GM12878 (cell line): ENCODE data around the gene TMEM41B. TPM values are rescaled to one million over a fixed set of nuclear protein-coding genes. Genes with fewer than 3 reads are reported as not detected.

Source experiments
- ATAC-seq: fragments of 200-7000 bp; cut with Tn5 transposase; 3 replicates; pipeline ENCODE4 v1.9.1; 2020; ENCODE audit warnings: mild to moderate bottlenecking, moderate library complexity
- BruUV-seq: library from RNA; stranded (reverse); fragments of 400-500 nt; replicated peaks from 2 replicates; lab custom pipeline; 2021; lab: Mats Ljungman, UMichigan
- CTCF ChIA-PET: fragments of 300-600 bp; sonication (Branson Sonifier 250); formaldehyde crosslinking; extraction: SDS; loops from one replicate; lab custom pipeline; 2021; ENCODE audit warnings: inconsistent platforms; lab: Yijun Ruan, JAX
- POLR2A ChIA-PET: fragments of 350-600 bp; formaldehyde crosslinking; extraction: SDS; loops from one replicate; lab custom pipeline; 2021; ENCODE audit warnings: inconsistent platforms; lab: Charles Lee
- RAD21 ChIA-PET: fragments of 300-600 bp; sonication (Branson Sonifier 250); formaldehyde crosslinking; loops from one replicate; lab custom pipeline; 2023; ENCODE audit warnings: antibody characterized with exemption; ENCODE audit not compliant: unreplicated experiment; lab: Charles Lee
- SMC1A ChIA-PET: fragments of 300-600 bp; sonication (Branson Sonifier 250); formaldehyde crosslinking; loops from one replicate; lab custom pipeline; 2023; ENCODE audit not compliant: unreplicated experiment, uncharacterized antibody; lab: Charles Lee
- DNase-seq: peaks from one replicate; pipeline ENCODE4 v3.0.0-alpha.2; 2011; ENCODE audit warnings: low read depth, low spot score
- FAIRE-seq: peaks from 3 replicates; lab custom pipeline; 2011; peaks lifted over from hg19 to GRCh38; lab: Jason Lieb, UNC
- H2AFZ ChIP-seq: 2 replicates; pipeline ENCODE4 v1.6.0; 2011; ENCODE audit warnings: low read depth, low read length, control low read depth; ENCODE audit not compliant: control insufficient read depth
- H3K27ac ChIP-seq: 2 replicates; pipeline ENCODE4 v1.5.1; 2011; ENCODE audit warnings: control low read depth; ENCODE audit not compliant: control insufficient read depth, insufficient read depth
- H3K27me3 ChIP-seq, 2 experiments: replicated peaks in 1 of 2; 2 replicates each; pipeline versions ENCODE4 v1.6.0 to v1.6.1; 2011; ENCODE audit warnings: low read length in 1 of 2; ENCODE audit not compliant: control insufficient read depth in 2 of 2, insufficient read depth in 2 of 2
- H3K36me3 ChIP-seq, 2 experiments: 2 replicates each; pipeline ENCODE4 v1.5.1; 2011; ENCODE audit warnings: low read length in 1 of 2; ENCODE audit not compliant: control insufficient read depth in 2 of 2, insufficient read depth in 2 of 2
- H3K4me1 ChIP-seq: 2 replicates; pipeline ENCODE4 v1.6.1; 2011; ENCODE audit warnings: mild to moderate bottlenecking, low read length, moderate library complexity, mixed read lengths; ENCODE audit not compliant: control insufficient read depth, insufficient read depth
- H3K4me2 ChIP-seq: 2 replicates; pipeline ENCODE4 v1.6.0; 2011; ENCODE audit warnings: control low read depth; ENCODE audit not compliant: control insufficient read depth, insufficient read depth
- H3K4me3 ChIP-seq: fragments of 200-600 bp; sonication (generic); 2 replicates; pipeline ENCODE4 v1.5.1; 2016
- H3K79me2 ChIP-seq: 2 replicates; pipeline ENCODE4 v1.6.0; 2011; ENCODE audit warnings: low read length; ENCODE audit not compliant: control insufficient read depth, insufficient read depth
- H3K9ac ChIP-seq: 2 replicates; pipeline ENCODE4 v1.8.0; 2011; ENCODE audit warnings: low read length, control low read depth, mixed read lengths; ENCODE audit not compliant: control insufficient read depth, insufficient read depth
- H3K9me3 ChIP-seq: replicated peaks from 3 replicates; pipeline ENCODE4 v1.5.1; 2011; ENCODE audit warnings: mild to moderate bottlenecking, low read length; ENCODE audit not compliant: control insufficient read depth, insufficient read depth
- H4K20me1 ChIP-seq: 2 replicates; pipeline ENCODE4 v1.6.0; 2011; ENCODE audit not compliant: control insufficient read depth, insufficient read depth
- BACH1 ChIP-seq: fragments of 450-650 bp; IDR thresholded peaks from 2 replicates; pipeline ENCODE4 v1.6.1; 2017; ENCODE audit warnings: mild to moderate bottlenecking, borderline replicate concordance
- EZH2 ChIP-seq: IDR thresholded peaks from 2 replicates; pipeline ENCODE4 v1.6.1; 2012; ENCODE audit warnings: low read depth, mild to moderate bottlenecking, control low read depth, inconsistent platforms, low read length, borderline replicate concordance; ENCODE audit not compliant: control insufficient read depth
- IRF3 ChIP-seq: fragments of 450-650 bp; IDR thresholded peaks from 2 replicates; pipeline ENCODE4 v1.6.1; 2014; ENCODE audit warnings: mild to moderate bottlenecking
- KAT2A ChIP-seq: conservative IDR thresholded peaks from 2 replicates; pipeline ENCODE4 v1.6.1; 2011; ENCODE audit warnings: low read depth, low read length; ENCODE audit not compliant: control insufficient read depth
- PML ChIP-seq: IDR thresholded peaks from 2 replicates; pipeline ENCODE4 v1.6.1; 2012; ENCODE audit warnings: low read length, inconsistent platforms
- POLR2A ChIP-seq: IDR thresholded peaks from 2 replicates; pipeline ENCODE4 v1.6.1; 2011; ENCODE audit warnings: low read depth, mild to moderate bottlenecking, low read length
- RUNX3 ChIP-seq: IDR thresholded peaks from 2 replicates; pipeline ENCODE4 v1.6.1; 2012; ENCODE audit warnings: low read length, inconsistent platforms
- SIX5 ChIP-seq: IDR thresholded peaks from 2 replicates; pipeline ENCODE4 v1.6.1; 2011; ENCODE audit warnings: mild to moderate bottlenecking, low read depth, low read length, moderate library complexity; ENCODE audit not compliant: severe bottlenecking
- SKIL ChIP-seq: fragments of 450-650 bp; IDR thresholded peaks from 2 replicates; pipeline ENCODE4 v1.6.1; 2017; ENCODE audit warnings: mild to moderate bottlenecking, low read depth, inconsistent platforms; ENCODE audit not compliant: poor library complexity, severe bottlenecking
- SP1 ChIP-seq: IDR thresholded peaks from one replicate; pipeline ENCODE4 v1.6.1; 2011; ENCODE audit warnings: low read depth, low read length
- TAF1 ChIP-seq: IDR thresholded peaks from 2 replicates; pipeline ENCODE4 v1.6.1; 2011; ENCODE audit warnings: mild to moderate bottlenecking, low read depth, low read length, borderline replicate concordance
- TARDBP ChIP-seq: IDR thresholded peaks from 2 replicates; pipeline ENCODE4 v1.6.1; 2016; ENCODE audit warnings: borderline replicate concordance
- TCF7 ChIP-seq: IDR thresholded peaks from 2 replicates; pipeline ENCODE4 v1.6.1; 2014; ENCODE audit warnings: antibody characterized with exemption, borderline replicate concordance
- ZBED1 ChIP-seq: IDR thresholded peaks from 2 replicates; pipeline ENCODE4 v1.6.1; 2016; ENCODE audit warnings: borderline replicate concordance
- ZNF24 ChIP-seq: fragments of 450-650 bp; IDR thresholded peaks from 2 replicates; pipeline ENCODE4 v1.6.1; 2017; ENCODE audit warnings: antibody characterized with exemption, mild to moderate bottlenecking
- WGBS: methylation state at CpG from one replicate; pipeline ENCODE4 v1.1.6; 2016; ENCODE audit warnings: low lambda C conversion rate; ENCODE audit not compliant: insufficient replicate concordance, insufficient coverage; ENCODE audit errors: missing lambda C conversion rate; 5-methylcytosine and 5-hydroxymethylcytosine counted together
- in situ Hi-C: fragments of 300-500 bp; cut with MboI; formaldehyde crosslinking; loops from 9 replicates; pipeline ENCODE4 v1.14.3; 2018; ENCODE audit warnings: mixed read lengths
- intact Hi-C: fragments of 100-400 bp; cut with micrococcal nuclease; formaldehyde crosslinking; loops from one replicate; pipeline ENCODE4 v1.14.2; 2022; ENCODE audit not compliant: unreplicated experiment
- polyA plus RNA-seq, 11 experiments: library from polyadenylated mRNA; depleted of rRNA in 4 of 11; unstranded in 6 of 11; stranded (reverse) in 5 of 11; fragments of >200 nt; fragmentation: Nextera tagmentation in 4 of 11; fragmentation: Illumina TruSeq in 1 of 11; extraction: Ambion mirVana in 4 of 11; extraction: Trizol in 1 of 11; gene quantifications; 1 replicate in 1 of 11; 2 replicates in 10 of 11; pipeline versions ENCODE4 v1.2.1 to v1.2.3, GENCODE V29; 2011 to 2016; ENCODE audit warnings: inconsistent platforms in 2 of 11, missing spikeins in 2 of 11, low read depth in 1 of 11
- total RNA-seq, 4 experiments: library from RNA; depleted of rRNA in 3 of 4; stranded (reverse); fragments of >200 nt in 3 of 4; fragmentation: Illumina TruSeq in 1 of 4; extraction: Trizol in 1 of 4; gene quantifications; 2 replicates each; pipeline versions ENCODE4 v1.2.1 to v1.2.3, GENCODE V29; 2013 to 2021
- TF ChIP-seq, protein P1 (sequence below): fragments of 450-650 bp; IDR thresholded peaks from 2 replicates; pipeline ENCODE4 v1.6.1; 2017; ENCODE audit warnings: mild to moderate bottlenecking
- TF ChIP-seq, protein P2 (sequence below): fragments of 450-650 bp; IDR thresholded peaks from 2 replicates; pipeline ENCODE4 v1.6.1; 2018; ENCODE audit warnings: borderline replicate concordance, mild to moderate bottlenecking; ENCODE audit not compliant: partially characterized antibody

The TMEM41B gene
- total and polyA plus RNA-seq, 10 of the 15 experiments (the other 5 are each of a cell fraction or from before 2014, with no cell fraction given): 8.0 to 31.0 (median 20.5) TPM

DNA sequence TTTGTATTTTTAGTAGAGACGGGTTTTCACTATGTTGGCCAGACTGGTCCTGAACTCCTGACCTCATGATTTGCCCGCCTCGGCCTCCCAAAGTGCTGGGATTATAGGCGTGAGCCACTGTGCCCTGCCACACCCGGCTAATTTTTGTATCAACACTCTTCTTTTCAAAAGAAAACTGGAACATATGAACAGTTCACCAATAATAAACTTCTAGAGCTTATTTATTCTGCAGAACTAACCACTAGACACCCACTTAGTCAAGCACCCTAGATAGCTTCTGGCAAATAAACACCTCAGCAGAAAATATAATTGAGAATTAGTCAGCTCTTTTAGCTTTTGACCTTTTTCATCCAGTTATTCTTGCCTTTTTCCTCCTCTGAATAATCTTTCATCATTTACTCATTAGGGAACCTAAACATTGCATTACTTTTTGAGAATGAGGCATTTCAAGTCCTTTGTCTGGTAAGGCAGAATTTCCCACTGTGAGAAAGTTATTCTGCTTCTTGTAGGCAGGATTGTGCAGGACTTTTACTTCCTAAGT lies 27.3 kb upstream of the TMEM41B start (continued):
- no peak for TF ChIP-seq KAT2A
- TF ChIP-seq IRF3: no peak
- TF ChIP-seq POLR2A: no peak

GRCh38 chr11:9332655-9333054 lies 18.3 kb upstream of the TMEM41B start:
- ATAC-seq: no peak
- Histone ChIP-seq H4K20me1 (no peaks in the 10 kb centered on the region), H3K27me3 (no peaks in the 10 kb centered on the region), H3K9ac (no peak overlapping the region), H3K4me2 (no peak overlapping the region), H3K36me3 (no peaks in the 10 kb centered on the region), H3K27ac (no peak overlapping the region), H3K79me2 (no peaks in the 10 kb centered on the region), H3K4me3 (no peak overlapping the region), H3K4me1 (no peaks in the 10 kb centered on the region), H3K9me3 (no peaks in the 10 kb centered on the region), H2AFZ (no peak overlapping the region)
- RAD21 ChIA-PET: interaction anchor here (0.8 kb wide), 1 partner anchor 166 kb away, joined by 3 read pairs; no protein-coding TSS in a partner anchor
- no peak for FAIRE-seq
- no peak for DNase-seq
- WGBS: 31% methylated on average over 5 of the region's 5 CpGs
- in situ Hi-C loops (no loop called here), intact Hi-C loops (no loop called here)
- POLR2A ChIA-PET: interaction anchor here (0.6 kb wide), 1 partner anchor 162 kb away, joined by 3 read pairs; no protein-coding TSS in a partner anchor
- BruUV-seq: no TSS peak
- SMC1A ChIA-PET: interaction anchor here (1.1 kb wide), 1 partner anchor 16 kb away, joined by 3 read pairs; no protein-coding TSS in a partner anchor
- CTCF ChIA-PET: no interaction called here
- TF ChIP-seq SKIL: no peak
- no peak for TF ChIP-seq EZH2
- TF ChIP-seq RUNX3: no peak
- no peak for TF ChIP-seq BACH1
- TF ChIP-seq TAF1: no peak
- no peak for TF ChIP-seq ZNF24
- TF ChIP-seq TARDBP: no peak
- no peak for TF ChIP-seq SP1
- TF ChIP-seq TCF7: no peak
- TF ChIP-seq, protein P1, sequence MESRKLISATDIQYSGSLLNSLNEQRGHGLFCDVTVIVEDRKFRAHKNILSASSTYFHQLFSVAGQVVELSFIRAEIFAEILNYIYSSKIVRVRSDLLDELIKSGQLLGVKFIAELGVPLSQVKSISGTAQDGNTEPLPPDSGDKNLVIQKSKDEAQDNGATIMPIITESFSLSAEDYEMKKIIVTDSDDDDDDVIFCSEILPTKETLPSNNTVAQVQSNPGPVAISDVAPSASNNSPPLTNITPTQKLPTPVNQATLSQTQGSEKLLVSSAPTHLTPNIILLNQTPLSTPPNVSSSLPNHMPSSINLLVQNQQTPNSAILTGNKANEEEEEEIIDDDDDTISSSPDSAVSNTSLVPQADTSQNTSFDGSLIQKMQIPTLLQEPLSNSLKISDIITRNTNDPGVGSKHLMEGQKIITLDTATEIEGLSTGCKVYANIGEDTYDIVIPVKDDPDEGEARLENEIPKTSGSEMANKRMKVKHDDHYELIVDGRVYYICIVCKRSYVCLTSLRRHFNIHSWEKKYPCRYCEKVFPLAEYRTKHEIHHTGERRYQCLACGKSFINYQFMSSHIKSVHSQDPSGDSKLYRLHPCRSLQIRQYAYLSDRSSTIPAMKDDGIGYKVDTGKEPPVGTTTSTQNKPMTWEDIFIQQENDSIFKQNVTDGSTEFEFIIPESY: no peak
- no peak for TF ChIP-seq SIX5
- TF ChIP-seq PML: no peak
- TF ChIP-seq ZBED1: no peak
- TF ChIP-seq, protein P2, sequence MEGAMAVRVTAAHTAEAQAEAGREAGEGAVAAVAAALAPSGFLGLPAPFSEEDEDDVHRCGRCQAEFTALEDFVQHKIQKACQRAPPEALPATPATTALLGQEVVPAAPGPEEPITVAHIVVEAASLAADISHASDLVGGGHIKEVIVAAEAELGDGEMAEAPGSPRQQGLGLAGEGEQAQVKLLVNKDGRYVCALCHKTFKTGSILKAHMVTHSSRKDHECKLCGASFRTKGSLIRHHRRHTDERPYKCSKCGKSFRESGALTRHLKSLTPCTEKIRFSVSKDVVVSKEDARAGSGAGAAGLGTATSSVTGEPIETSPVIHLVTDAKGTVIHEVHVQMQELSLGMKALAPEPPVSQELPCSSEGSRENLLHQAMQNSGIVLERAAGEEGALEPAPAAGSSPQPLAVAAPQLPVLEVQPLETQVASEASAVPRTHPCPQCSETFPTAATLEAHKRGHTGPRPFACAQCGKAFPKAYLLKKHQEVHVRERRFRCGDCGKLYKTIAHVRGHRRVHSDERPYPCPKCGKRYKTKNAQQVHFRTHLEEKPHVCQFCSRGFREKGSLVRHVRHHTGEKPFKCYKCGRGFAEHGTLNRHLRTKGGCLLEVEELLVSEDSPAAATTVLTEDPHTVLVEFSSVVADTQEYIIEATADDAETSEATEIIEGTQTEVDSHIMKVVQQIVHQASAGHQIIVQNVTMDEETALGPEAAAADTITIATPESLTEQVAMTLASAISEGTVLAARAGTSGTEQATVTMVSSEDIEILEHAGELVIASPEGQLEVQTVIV: no peak
